Measurements from ENCODE around the gene MAP3K12. TPM values are rescaled to one million over a fixed set of nuclear protein-coding genes. Genes with fewer than 3 reads are reported as not detected.
"Not testable (repeated sequence)": the region's sequence is repeated elsewhere in the genome, so short reads cannot be mapped to it uniquely, and the experiment has no call there.

The MAP3K12 gene
- polyA plus RNA-seq, 3 donors = 22.9 to 40.1 (median 36.9) TPM

GRCh38 chr12:53450936-53451335, 48.3 kb downstream of the MAP3K12 start:
- DNase-seq = no peak

GRCh38 chr12:53444593-53445325, 54.5 kb downstream of the MAP3K12 start:
- not testable (repeated sequence) for DNase-seq

GRCh38 chr12:53443955-53444354, 55.3 kb downstream of the MAP3K12 start:
- DNase-seq = no peak

- peak; percentile 99 for DNase-seq
Measured at GRCh38 chr12:53441040-53441833, 58.0 kb downstream of the MAP3K12 start, which contains the start of gene PRR13. Gene PRR13, plus strand, starts transcription at chr12:53441734. Its CDS starts 981 bp downstream, at chr12:53442715.

GRCh38 chr12:53439582-53439981, 59.7 kb downstream of the MAP3K12 start:
- DNase-seq = not testable (repeated sequence)

- DNase-seq = not testable (repeated sequence)
Measured at GRCh38 chr12:53435326-53435725, 63.9 kb downstream of the MAP3K12 start.

- DNase-seq = no peak
Measured at GRCh38 chr12:53431187-53431586, 68.1 kb downstream of the MAP3K12 start.

GRCh38 chr12:53430116-53430515, 69.1 kb downstream of the MAP3K12 start:
- DNase-seq = no peak

Other genes starting within 250 kb of the MAP3K12 start
- 10 to 100 TPM; 11.6 to 16.0 (median 14.3) TPM for gene ESPL1, start 231.2 kb downstream of the MAP3K12 start, polyA plus RNA-seq (ENCODE audit: insufficient read length in 3 of 3)
- gene PFDN5, start 203.9 kb downstream of the MAP3K12 start, polyA plus RNA-seq (ENCODE audit: insufficient read length in 3 of 3) = 100 to 1,000 TPM; 564 to 760 (median 671) TPM
- 10 to 100 TPM; 59.5 to 62.9 (median 62.2) TPM for gene MYG1, start 199.8 kb downstream of the MAP3K12 start, polyA plus RNA-seq (ENCODE audit: insufficient read length in 3 of 3)
- 10 to 100 TPM; 85.1 to 93.6 (median 86.9) TPM for gene AAAS, start 177.8 kb downstream of the MAP3K12 start, polyA plus RNA-seq (ENCODE audit: insufficient read length in 3 of 3)
- gene SP7, start 163.1 kb downstream of the MAP3K12 start, polyA plus RNA-seq (ENCODE audit: insufficient read length in 3 of 3) = under 1 TPM in 2 of 3 donors, not detected in 1; 0.10 to 0.43 TPM
- gene SP1, start 119.3 kb downstream of the MAP3K12 start, polyA plus RNA-seq (ENCODE audit: insufficient read length in 3 of 3) = 10 to 100 TPM; 69.3 to 90.7 (median 86.1) TPM
- under 1 TPM; 0.24 to 0.48 (median 0.27) TPM for gene AMHR2, start 75.6 kb downstream of the MAP3K12 start, polyA plus RNA-seq (ENCODE audit: insufficient read length in 3 of 3)
- 100 to 1,000 TPM; 172 to 193 (median 185) TPM for gene PRR13, start 57.7 kb downstream of the MAP3K12 start, polyA plus RNA-seq (ENCODE audit: insufficient read length in 3 of 3)
- 1,000 to 10,000 TPM; 1,070 to 1,171 (median 1,081) TPM for gene PCBP2, start 47.4 kb downstream of the MAP3K12 start, polyA plus RNA-seq (ENCODE audit: insufficient read length in 3 of 3)
- 10 to 100 TPM; 54.5 to 62.3 (median 58.0) TPM for gene TARBP2, start 1.8 kb upstream of the MAP3K12 start, polyA plus RNA-seq (ENCODE audit: insufficient read length in 3 of 3)
- 1 to 10 TPM in 1 of 3 donors, under 1 TPM in 2; 0.70 to 1.1 (median 0.93) TPM for gene NPFF, start 8.0 kb upstream of the MAP3K12 start, polyA plus RNA-seq (ENCODE audit: insufficient read length in 3 of 3)
- 10 to 100 TPM; 37.9 to 49.9 (median 47.4) TPM for gene ATF7, start 126.9 kb upstream of the MAP3K12 start, polyA plus RNA-seq (ENCODE audit: insufficient read length in 3 of 3)
- 100 to 1,000 TPM; 595 to 667 (median 599) TPM for gene ATP5MC2, start 176.6 kb upstream of the MAP3K12 start, polyA plus RNA-seq (ENCODE audit: insufficient read length in 3 of 3)
- gene CALCOCO1, start 228.0 kb upstream of the MAP3K12 start, polyA plus RNA-seq (ENCODE audit: insufficient read length in 3 of 3) = 100 to 1,000 TPM; 121 to 142 (median 139) TPM

All from renal pelvis (tissue), 4 donors.